ENCODE measurements around the gene CHIC2.

- TF ChIP-seq CTCF (IDR thresholded peaks at IDR 0.05 in 2 of 3, conservative IDR thresholded peaks at IDR 0.05 in 1 of 3; ENCODE audit: borderline replicate concordance in 1 of 3, insufficient read depth in 1 of 3, low read depth in 2 of 3, low read length in 2 of 3), result no peak
- no peak for TF ChIP-seq ATF3 (IDR thresholded peaks at IDR 0.05)
- no peak for TF ChIP-seq TCF7L2 (IDR thresholded peaks at IDR 0.05; ENCODE audit: borderline replicate concordance, extremely low read depth, insufficient read depth, insufficient read length)
- no peak for TF ChIP-seq POLR2A (IDR thresholded peaks at IDR 0.05; ENCODE audit: borderline replicate concordance, extremely low read depth, insufficient read depth, insufficient read length)
- no peak for TF ChIP-seq REST (IDR thresholded peaks at IDR 0.05; ENCODE audit: low read depth)
- TF ChIP-seq EZH2 (IDR thresholded peaks at IDR 0.05), result no peak
- no peak for TF ChIP-seq JUND (IDR thresholded peaks at IDR 0.05)
Measured at GRCh38 chr4:54038056-54038455, 26.3 kb downstream of the CHIC2 start.
